Measurements from ENCODE around the gene PRKD1.

Gene PRKD1

DNA sequence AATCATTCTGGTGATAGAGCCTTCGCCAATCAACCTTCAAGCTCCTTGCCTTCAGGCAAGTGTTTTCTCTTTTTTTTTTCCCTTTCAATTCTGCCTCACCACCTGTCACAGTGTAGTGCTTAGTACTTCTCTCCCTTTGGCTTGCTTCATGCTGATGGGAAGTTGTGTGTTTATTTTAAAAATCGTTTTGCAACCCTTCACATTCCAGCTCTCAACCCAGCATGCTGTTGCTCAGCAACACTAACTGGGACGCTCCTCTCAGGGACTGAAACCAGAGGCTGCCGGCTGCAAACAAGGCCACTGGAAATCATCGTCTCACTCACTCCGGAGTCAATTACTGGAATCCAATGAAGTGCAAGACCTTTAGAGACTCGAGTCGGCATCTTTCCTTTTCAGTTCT lies 342.7 kb downstream of the PRKD1 start:
- Histone ChIP-seq H3K27me3 (replicated peaks) (no peaks in the 10 kb centered on the region), H3K36me3 (replicated peaks) (no peaks in the 10 kb centered on the region), H3K4me3 (ENCODE audit: low read depth, low read length) (no peak overlapping the region), H3K27ac (no peak overlapping the region)
- in situ Hi-C loops (cut with HindIII; ENCODE audit: low pct_ligation_motif_present, low sequenced_read_pairs), result no loop called here
- peak; percentile 52 for DNase-seq
- TF ChIP-seq, protein P1, sequence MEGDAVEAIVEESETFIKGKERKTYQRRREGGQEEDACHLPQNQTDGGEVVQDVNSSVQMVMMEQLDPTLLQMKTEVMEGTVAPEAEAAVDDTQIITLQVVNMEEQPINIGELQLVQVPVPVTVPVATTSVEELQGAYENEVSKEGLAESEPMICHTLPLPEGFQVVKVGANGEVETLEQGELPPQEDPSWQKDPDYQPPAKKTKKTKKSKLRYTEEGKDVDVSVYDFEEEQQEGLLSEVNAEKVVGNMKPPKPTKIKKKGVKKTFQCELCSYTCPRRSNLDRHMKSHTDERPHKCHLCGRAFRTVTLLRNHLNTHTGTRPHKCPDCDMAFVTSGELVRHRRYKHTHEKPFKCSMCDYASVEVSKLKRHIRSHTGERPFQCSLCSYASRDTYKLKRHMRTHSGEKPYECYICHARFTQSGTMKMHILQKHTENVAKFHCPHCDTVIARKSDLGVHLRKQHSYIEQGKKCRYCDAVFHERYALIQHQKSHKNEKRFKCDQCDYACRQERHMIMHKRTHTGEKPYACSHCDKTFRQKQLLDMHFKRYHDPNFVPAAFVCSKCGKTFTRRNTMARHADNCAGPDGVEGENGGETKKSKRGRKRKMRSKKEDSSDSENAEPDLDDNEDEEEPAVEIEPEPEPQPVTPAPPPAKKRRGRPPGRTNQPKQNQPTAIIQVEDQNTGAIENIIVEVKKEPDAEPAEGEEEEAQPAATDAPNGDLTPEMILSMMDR (IDR thresholded peaks at IDR 0.05; ENCODE audit: low read depth, low read length, missing control alignments), result no peak

DNA sequence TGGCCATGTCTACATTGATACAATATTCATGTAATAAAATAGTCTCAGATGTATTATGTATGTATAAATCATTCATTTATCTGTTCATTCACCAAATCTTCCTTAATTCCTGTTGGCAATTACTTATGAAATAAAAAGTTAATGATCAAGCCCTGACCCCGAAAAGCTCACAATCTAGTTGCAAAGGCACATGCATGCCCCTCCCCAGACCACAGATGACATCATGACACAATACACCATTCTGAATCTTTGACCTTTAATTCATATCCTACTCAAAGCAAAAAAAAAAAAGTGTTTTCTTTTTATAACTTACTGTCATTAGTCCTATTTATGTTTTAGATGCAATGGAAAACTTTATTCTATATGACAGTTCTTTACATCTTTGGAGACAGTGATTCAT lies 346.9 kb downstream of the PRKD1 start:
- in situ Hi-C loops (cut with HindIII; ENCODE audit: low pct_ligation_motif_present, low sequenced_read_pairs), result no loop called here
- H3K4me3 ChIP-seq (ENCODE audit: low read depth, low read length), result no peak overlapping the region
- H3K36me3 ChIP-seq (replicated peaks), result no peaks in the 10 kb centered on the region
- no peak overlapping the region for H3K27ac ChIP-seq
- TF ChIP-seq, protein P1 (IDR thresholded peaks at IDR 0.05; ENCODE audit: low read depth, low read length, missing control alignments), result no peak
- no peak for DNase-seq
- H3K27me3 ChIP-seq (replicated peaks), result no peaks in the 10 kb centered on the region

DNA sequence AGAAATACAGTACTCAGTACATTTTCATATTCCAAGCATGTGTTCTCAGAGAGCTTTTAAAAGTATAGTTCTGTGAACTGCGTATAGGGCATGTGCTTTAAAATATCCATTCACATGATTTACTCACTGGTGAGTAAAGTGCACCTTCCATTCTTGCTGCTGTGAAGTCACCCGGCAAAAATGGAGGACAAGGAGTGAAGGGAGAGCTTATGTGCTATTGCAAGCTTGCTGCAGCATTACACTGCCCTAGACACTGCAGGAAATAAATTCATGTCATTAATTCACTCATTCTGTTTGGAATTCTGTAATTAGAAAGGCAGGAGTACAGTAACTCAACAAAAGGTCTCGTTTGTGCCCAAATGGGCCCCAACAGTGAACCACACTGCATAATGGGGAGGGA lies 347.8 kb downstream of the PRKD1 start:
- Histone ChIP-seq H3K27me3 (replicated peaks) (no peaks in the 10 kb centered on the region), H3K27ac (no peak overlapping the region), H3K36me3 (replicated peaks) (no peaks in the 10 kb centered on the region), H3K4me3 (ENCODE audit: low read depth, low read length) (no peak overlapping the region)
- in situ Hi-C loops (cut with HindIII; ENCODE audit: low pct_ligation_motif_present, low sequenced_read_pairs), result no loop called here
- no peak for DNase-seq
- TF ChIP-seq, protein P1 (IDR thresholded peaks at IDR 0.05; ENCODE audit: low read depth, low read length, missing control alignments), result no peak

DNA sequence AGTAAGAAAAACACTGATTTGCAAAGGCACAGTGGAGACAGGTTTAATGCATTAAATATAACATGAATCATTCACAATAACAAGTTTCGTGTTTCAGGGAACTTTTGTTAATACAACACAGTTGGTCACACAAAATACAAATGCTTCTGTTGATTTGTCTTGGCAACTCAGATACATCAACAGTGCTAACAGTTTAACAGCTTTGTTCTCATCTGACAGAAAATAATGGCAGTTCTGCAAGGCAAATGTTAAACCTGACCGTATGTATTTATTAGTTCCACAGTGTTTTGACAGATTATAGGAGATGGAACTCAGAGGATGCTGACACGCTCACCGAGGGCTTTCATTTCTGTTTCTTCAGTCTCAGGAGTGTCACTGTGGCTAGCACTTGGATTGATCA lies 350.7 kb downstream of the PRKD1 start:
- Histone ChIP-seq H3K4me3 (ENCODE audit: low read depth, low read length) (no peak overlapping the region), H3K27me3 (replicated peaks) (no peaks in the 10 kb centered on the region), H3K27ac (no peak overlapping the region), H3K36me3 (replicated peaks) (no peaks in the 10 kb centered on the region)
- DNase-seq, result no peak
- TF ChIP-seq, protein P1 (IDR thresholded peaks at IDR 0.05; ENCODE audit: low read depth, low read length, missing control alignments), result no peak
- in situ Hi-C loops (cut with HindIII; ENCODE audit: low pct_ligation_motif_present, low sequenced_read_pairs), result no loop called here

DNA sequence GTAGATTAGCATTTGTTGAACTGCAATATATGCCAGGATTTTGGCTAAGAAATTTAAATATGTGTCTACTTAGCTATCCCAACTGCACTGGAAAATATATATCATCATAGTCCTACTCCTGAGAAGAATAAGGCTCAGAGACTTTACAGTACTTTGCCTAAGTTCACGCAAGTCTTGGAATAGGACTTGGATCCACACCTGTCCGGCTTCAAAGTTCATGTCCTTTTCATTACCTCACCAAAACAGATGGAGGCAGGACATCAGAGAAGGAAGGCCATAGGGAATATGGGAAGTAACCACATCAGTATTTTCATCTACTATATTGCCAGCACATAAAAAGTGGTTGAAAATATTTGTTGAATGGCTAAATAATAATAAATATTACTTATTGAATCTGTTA lies 358.5 kb downstream of the PRKD1 start:
- H3K27me3 ChIP-seq (replicated peaks), result no peaks in the 10 kb centered on the region
- no peak for DNase-seq
- H3K36me3 ChIP-seq (replicated peaks), result no peaks in the 10 kb centered on the region
- in situ Hi-C loops (cut with HindIII; ENCODE audit: low pct_ligation_motif_present, low sequenced_read_pairs), result no loop called here
- TF ChIP-seq, protein P1 (IDR thresholded peaks at IDR 0.05; ENCODE audit: low read depth, low read length, missing control alignments), result no peak
- H3K27ac ChIP-seq, result no peak overlapping the region
- H3K4me3 ChIP-seq (ENCODE audit: low read depth, low read length), result no peak overlapping the region

DNA sequence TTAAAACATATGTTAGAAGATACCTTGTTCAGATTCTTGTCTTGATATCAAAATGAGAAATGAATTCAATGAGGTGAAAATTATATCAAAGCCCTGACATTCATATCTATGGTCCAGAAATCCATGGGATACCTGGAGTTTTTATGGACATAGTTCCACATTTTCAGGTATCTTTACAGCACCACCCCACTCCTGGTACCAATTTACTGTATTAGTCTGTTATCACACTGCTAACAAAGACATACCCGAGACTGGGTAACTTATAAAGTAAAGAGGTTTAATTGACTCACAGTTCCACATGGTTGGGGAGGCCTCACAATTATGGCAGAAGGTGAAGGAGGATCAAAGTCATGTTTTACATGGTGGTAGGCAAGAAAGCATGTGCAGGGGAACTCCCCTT lies 361.5 kb downstream of the PRKD1 start:
- Histone ChIP-seq H3K36me3 (replicated peaks) (no peaks in the 10 kb centered on the region), H3K27me3 (replicated peaks) (no peaks in the 10 kb centered on the region), H3K27ac (no peak overlapping the region), H3K4me3 (ENCODE audit: low read depth, low read length) (no peak overlapping the region)
- DNase-seq, result no peak
- TF ChIP-seq, protein P1 (IDR thresholded peaks at IDR 0.05; ENCODE audit: low read depth, low read length, missing control alignments), result no peak
- in situ Hi-C loops (cut with HindIII; ENCODE audit: low pct_ligation_motif_present, low sequenced_read_pairs), result no loop called here
